Activated T-helper 1 cell treated with Interleukin-2 at 50 U/mL for 16 hours (primary cell): Measurements from ENCODE around the gene BUB1.
"Not testable (repeated sequence)": the region's sequence is repeated elsewhere in the genome, so short reads cannot be mapped to it uniquely, and the experiment has no call there.

Experiments
- DNase-seq: peaks from one replicate; pipeline ENCODE4 v3.0.0-alpha.2; 2020; ENCODE audit warnings: low read depth

BUB1 gene

DNA sequence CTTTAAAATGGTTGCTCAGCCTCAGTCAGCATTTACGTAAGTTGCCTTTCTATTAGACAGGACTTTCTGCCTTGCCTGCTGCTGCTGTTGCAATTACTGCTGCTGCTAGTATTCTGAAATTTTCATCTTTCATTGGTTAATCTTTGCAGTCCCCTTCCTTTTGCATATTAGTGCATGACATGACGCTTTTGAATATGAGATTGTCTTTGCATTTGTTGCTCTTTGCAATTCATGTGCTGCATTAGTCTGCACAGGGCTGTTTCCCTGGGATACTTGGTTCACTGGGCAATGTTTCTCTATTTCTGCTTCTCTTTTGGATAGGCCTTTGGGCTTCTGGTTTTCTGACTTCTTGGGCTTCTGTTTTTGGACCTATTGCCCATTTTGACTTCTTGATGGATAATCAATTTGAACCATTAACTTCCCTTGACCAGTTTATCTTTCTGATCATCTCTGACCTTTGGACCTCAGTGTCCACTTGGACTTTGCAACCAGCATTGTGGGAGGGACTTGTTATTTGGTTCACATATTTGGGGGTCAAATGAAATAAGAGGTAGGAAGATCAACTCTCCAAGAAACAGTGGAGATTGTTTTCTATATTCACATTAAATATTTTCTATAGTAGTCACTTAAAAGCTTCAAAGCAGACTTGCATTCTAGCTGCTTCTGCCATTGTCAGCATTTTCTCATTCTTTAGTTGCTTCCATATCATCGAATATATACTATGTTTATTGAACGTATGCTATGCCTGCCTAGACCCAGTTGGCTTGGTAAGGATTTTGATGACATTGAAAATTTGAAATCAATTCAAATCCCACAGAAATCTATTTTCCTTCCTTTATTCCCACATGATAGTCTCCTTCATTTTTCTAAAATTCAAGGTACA, 12.5 kb upstream of the BUB1 start:
- DNase-seq = no peak

DNA sequence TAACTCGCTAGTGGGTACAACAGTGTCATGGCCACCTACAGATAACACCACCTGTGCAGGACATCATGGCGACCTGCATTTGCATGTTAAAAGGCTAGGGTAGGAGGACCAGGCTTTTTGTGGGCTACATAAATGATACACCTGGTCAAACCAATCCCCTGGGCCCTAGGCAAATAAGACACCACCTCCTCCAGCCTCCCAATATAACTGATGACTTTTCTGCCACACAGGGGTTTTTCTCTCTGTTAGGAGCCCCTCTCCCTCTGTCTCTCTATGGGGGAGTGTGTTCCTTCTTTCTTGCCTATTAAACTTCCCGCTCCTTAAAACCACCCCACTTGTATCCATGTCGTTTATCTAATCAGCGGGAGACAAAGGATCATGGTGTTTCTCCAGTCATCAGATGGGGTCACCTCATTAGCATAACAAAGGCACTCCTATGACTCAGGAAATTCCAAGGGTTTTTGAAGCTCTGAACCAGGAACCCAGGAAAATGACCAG, 10.8 kb upstream of the BUB1 start:
- DNase-seq = no peak

DNA sequence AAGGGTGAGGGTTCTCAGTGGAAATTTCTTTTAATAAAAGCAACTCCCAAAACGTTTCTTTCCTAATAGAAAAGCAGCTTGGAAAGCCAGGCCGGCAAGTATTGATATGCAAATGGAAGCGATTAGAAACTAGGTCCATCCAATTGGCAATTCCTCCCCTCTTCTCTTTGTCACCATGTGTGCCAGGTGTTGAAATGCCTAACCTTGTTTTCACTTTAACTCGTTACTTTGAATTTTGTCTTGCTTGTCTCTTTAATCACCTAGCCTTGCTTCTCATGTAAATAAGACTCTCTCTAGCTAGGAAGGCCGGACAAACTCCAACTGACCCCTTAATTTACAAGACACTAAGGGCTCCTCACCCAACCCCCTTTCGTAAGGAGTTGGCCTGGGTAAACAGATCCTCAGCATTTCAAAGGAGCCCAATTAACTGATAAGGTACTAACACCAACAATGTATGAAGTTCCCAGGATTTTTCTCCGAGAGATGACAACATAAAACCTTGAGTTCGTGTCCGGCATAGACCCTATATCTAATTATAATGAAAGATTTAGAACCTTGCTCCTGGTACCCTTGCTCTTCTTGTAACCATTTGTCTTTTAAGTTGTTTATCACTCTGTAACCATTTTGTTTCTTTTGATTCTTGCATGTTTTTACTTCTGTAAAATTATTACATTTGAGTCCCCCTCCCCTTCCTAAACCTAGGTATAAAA, 10.1 kb upstream of the BUB1 start:
- DNase-seq = not testable (repeated sequence)

DNA sequence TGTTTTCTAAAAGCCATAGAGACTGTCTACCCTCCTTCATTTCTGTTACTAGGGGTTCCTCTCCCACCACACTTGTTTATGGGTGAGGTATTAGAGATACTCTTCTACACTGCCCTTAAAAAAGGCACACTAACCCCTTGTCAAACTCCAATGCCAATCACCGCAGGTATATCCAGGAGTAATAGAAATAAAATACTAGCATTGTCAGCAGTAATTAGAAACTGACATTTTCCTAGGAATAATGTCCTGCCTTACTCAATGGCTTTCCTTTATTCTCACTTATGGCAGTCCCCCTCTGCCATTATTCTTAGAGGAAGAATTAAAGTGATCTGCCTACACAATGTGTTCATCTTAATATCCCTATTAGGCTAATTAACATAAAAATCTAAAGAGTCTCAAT, 5.0 kb upstream of the BUB1 start:
- no peak for DNase-seq

DNA sequence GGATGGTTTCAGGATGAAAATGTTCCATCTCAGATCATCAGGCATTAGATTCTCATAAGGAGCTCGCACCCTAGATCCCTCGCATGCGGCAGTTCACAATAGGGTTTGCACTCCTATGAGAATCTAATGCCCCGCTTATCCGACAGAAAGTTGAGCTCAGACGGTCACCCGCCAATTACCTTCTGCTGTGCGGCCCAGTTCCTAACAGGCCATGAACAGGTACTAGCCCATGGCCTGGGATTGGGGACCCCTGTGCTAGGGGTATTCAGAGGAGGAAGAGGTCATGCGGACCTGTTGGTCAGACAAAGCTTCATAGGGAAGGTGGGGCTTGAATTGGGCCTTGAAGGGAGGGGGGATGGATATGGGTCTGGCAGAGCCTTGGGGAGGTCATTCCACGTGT, 4.4 kb upstream of the BUB1 start:
- DNase-seq = no peak

DNA sequence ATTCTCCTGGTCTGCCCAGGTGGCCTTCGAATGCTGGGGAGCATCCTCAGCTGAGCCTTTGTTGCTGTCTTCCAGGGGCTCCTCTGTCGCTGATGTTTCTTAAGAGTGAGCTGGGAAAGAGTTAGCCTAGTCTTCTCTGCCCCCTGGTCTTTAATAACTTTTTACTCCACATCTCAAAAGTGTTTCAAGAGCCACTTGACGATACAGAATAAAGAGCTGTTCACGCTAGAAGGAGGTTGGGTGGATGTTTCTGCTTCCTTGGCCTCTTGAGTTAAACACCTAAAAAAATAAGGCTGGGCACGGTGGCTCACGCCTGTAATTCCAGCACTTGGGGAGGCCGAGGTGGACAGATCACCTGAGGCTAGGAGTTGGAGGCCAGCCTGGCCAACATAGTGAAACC, 2.8 kb upstream of the BUB1 start:
- no peak for DNase-seq

DNA sequence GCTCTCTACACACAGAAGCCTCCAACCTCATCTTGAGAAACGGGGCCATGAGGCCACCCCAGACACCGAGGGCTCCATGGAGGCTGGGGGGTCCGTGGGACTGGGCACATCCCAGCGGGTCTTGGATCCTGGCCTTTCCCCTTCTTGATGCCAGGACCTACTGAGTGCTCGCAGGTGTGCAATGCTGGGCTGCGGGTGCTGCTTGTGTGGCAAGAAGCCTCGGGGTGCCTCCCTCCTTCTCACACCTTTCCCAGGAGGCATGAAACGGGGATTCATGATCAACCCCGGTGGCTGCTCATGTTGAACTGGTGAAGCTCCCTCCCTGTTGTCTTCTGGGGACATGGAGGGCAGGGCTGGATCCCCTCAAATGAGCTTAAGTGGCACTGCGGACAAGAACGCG, 2.0 kb upstream of the BUB1 start:
- DNase-seq = no peak

DNA sequence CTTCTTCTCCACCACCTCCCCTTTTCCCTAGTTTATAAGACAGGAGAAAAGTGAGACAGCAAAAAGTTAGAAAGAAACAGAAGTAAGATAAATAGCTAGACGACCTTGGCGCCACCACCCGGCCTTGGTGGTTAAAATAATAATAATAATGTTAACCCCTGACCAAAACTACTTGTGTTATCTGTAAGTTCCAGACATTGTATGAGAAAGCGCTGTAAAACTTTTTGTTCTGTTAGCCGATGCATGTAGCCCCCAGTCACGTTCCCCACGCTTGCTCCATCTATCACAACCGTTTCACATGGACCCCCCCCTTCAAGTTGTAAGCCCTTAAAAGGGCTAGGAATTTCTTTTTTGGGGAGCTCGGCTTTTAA, 1.5 kb upstream of the BUB1 start:
- DNase-seq = no peak

DNA sequence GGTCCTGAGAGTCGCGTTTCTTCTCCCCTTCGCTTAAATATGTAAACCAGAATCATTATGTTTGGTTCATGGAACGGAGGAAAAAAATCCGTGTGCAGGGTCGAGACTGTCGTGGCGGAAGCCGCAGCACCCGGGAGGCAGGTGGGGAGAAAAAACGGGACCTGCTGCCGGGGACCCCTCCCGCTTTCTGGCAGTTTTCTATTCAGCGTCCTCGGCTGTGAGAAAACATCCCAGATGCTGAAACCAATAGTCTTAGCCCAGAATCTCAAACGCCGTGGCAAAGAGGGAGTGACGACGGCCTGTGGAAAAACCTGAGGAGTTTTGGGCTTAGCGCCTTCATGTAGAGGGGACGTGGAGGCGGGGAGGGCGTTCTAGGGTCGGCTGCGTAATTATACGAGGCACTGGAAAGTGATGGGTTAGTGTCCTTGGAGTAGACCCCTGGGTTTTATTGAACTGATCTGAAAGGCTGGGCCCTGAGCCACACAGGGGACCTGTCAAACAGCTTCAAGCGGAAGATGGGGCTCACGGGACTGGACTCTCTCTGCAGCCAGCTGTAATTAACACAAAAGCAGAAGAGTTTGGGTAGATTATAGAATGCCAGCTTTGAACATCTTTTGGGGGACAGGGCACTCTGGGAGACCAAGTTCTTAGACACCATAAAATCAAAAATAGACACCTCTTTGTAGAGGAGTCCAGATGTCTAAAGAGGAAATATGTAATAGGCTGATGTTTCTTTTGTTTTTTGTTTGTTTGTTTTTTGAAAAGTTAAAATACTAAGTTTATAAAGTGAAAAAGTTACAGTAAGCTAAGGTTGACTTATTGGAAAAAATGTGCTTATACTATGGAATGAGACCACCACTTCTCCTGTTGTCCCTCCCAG, 834 bp upstream of the BUB1 start:
- no peak for DNase-seq

DNA sequence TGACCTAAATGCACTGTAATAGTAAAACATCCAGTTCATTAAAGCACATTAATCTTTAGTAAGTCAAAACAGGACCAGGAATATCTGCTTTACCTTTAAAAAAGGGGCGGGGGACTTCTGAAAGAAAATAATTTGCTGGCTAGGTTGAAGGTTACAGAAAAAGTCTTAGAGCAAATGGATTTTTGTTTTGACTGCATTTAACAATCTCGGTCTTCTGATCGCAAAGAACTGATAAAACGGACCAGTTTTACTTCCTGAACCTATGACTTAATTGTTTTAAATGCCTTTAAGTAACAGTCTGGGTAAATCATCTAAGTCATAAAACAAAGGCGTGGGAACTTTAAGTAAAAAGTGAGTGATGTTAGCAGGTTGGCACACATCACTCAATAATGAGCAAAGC, 783 bp downstream of the BUB1 start:
- DNase-seq = no peak

DNA sequence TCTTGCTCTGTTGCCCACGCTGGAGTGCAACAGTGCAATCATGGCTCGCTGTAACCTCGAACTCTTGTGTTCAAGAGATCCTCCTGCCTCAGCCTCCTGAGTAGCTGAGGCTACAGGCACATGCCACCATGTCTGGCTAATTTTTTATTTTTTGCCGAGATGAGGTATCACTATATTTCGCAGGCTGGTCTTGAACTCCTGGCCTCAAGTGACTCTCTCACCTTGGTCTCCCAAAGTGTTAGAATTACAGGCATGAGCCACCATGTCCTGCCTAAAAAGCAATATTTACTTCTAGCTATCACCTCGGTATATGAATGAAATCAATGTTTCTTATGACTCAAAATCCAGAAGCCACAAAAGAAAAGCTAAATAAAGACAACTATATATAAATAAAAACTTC, 2.2 kb downstream of the BUB1 start:
- DNase-seq = no peak

DNA sequence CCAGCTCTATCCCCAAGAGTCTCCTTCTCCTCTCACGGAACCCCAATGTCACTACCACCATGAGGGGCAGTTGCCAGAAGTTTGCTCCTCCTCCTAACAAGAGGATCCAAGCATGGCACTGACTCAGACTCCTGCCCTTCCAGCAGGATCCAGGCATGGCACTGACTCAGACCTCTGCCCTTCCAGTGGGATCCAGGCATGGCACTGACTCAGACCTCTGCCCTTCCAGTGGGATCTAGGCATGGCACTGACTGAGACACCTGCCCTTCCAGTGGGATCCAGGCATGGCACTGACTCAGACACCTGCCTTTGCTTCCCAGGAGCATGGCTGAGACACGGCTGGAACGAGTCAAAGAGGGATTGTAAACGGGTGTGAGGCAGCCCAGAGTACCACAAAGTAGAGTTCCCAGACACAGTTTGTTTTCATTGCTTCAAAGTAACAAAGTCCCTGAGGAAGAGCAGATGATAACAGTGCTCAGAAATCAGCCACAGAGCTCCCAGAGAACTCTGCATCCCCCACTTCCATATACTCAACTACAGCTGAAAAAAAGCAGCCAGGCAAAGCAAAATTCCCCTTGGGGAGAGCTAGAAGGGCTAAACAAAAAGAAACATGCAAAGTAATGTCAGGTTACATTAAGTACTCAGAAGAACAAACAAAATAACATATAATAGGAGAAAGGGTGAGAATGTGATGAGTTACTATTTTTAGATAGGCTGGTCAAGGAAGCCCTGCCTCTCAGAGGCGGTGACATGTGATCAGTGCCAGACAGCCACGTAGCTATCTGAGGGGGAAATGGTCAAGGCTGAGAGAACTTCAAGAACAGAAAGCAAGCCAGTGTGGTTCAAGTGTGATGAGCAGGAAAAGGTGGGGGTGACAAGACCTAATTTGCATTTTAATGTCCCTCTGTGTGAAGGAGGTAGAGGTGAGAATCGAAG, 3.0 kb downstream of the BUB1 start:
- no peak for DNase-seq

DNA sequence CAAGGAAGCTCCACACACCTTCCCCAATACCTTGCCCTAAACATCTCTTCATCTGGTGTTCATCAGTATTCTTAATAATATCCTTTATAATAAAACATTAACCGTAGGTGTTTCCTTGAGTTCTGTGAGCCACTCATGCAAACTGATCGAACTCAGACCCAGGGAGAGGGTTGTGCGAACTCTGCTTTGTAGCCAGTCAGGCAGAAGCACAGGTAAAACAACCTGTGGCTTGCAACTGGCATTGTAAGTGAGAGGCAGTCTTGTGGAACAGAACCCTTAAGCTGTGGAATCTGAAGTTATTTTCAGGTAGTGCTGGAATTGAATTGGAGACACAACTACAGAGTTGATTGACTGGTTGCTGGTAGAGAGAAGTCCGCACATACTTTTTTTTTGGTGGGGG, 4.7 kb downstream of the BUB1 start:
- DNase-seq = no peak

DNA sequence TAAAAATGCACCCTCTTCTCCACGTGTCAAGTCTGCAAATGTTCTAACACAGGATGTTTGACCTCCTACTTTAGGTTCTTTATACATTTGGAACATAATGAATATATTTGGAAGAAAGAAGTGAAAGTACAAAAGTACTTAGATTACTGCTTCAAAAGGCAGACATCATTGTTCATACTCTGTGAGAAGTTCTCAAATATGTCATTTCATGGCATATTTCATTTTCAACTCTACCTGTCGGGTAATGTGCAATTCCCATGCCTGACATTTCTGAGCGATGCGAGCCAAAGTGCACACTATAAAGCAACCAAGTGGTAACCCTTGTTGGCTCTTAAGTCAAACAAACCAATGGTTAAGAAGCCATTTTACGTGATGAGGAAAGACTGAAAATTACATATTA, 7.0 kb downstream of the BUB1 start:
- DNase-seq = no peak

DNA sequence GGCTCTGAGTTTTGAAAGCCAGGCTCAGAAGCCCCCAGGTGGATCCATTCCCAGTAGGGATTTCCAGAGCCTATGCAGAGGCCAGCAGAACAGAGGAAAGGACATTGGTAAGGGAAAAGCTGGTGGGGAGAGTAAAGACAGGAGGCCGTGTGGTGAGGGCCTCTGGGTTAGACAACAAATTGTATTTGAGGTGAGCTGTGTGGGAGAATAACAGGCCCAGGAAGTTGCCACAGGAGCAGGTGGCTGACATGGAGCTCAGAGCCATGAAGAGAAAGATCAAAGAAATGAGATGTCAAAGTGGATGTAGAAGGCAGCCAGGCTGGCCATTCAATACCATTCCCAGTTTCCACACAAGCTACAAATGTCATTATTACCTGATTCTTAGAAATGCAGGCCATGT, 8.8 kb downstream of the BUB1 start:
- no peak for DNase-seq

DNA sequence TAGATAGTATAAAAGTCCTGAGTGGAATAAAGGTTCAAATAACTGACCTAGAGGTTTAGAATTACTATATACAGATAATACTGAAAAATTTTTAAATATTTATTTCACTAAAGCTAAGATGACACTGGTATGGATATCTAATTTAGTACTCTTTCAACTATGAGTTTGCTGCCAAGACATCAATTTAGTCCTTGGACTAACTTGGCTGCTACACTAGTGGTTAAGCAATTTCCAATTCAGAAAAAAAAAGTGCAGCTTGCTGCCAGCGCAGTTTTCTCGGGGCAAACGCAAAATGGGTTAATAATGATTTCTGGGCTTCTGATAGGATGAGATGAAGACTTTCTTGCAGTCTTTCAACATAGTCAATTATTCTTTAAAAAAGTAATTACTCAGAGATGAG, 10.8 kb downstream of the BUB1 start:
- DNase-seq = no peak

DNA sequence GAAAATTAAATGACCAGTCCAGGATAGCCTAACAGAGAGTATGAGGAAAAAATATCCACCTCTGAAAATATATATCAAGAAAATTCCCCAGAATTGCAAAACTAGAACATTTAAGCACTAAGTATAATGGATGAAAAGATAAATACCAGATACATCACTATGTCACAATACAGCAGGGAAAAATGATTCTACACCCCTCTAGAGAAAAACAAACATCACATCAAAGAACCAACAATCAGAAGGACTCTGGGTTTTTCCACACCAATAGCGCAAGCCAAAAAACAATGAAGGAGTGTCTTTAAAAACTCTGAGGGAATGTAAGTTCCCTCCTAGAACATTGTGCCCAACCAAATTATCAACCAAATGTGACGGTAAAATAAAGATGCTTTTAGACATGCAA, 13.7 kb downstream of the BUB1 start:
- no peak for DNase-seq

DNA sequence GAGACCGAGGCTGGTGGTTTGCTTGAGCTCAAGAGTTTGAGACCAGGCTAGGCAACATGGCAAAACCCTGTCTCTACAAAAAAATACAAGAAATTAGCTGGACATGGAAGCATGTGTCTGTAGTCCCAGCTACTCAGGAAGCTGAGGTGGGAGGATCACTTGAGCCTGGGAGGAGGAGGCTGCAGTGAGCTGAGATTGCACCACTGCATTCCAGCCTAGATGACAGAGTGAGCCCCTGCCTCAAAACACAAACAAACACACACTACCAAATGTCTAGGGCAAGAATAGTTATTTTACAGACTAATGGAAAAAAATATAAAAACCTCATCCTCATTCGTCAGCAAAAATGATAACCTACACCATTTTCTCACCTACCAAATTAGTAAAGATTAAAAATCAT, 15.3 kb downstream of the BUB1 start:
- no peak for DNase-seq

DNA sequence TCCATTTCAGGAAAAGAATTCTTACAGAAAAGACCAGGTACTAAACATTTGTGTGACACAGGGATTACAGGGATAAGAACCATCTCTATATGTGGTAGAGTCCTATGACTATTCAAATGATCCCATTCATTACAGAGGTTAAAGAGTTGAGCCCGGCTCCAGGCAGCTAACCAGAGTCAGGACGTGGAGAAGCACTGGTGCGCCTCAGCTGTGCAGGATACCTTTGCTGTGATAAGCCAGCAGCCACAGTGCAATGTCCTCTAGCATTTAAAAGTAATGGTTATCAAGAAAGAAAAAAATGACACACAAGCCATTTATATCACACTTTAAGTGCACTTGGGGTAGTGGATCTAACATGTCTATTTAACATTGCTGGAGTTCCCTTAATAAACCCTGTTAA, 17.3 kb downstream of the BUB1 start:
- no peak for DNase-seq

DNA sequence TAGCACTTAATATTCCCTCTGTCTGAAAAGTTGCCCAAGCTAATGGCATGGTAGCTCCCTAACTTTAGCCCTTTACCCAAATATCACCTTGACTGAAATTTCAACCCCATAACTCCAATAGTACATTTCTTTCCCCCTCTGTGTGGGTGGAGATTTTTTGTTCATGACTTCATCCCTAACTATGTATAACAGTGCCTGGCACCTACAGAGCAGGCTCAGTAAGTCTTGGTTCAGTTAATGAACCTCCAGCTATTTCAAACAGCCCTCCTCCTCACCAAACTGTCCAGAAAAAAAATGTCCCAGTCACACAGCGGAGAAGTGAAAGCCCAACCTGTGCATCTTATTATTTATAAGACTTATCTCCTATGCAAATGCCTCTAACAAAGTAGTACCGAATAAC, 18.6 kb downstream of the BUB1 start:
- DNase-seq = no peak

DNA sequence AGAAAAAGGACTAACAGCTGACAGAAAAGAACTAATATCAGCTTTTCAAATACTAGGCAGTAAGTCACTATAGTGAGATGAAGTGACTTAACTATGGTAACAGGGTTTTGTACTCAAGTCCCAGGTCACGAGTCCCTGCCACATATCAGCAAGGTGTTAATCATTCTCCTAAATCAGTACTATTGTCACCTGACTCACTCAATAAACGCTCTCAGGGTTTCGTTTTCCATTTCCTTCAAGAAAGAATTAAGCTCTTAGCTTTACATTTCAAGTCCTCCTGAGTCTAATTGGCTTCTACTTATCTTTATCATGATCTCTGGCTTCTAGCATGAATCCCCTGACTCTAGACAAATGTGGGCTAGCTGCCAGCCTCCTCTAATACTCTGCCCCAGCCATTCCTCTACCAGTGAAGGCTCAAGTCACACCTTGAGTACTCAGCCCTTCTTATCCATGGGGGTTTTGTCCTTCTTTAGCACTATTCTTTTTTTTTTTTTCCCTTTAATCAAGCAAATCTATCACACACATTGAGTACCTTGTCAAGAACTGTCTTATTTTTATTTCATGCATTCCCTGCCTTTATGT, 20.0 kb downstream of the BUB1 start:
- no peak for DNase-seq
